Left kidney (tissue), 2 donors: ENCODE results near the gene CDK12. TPM values are rescaled to one million over a fixed set of nuclear protein-coding genes. Genes with fewer than 3 reads are reported as not detected.

Experiments used
- DNase-seq: peaks from one replicate; pipeline ENCODE4 v3.0.0-alpha.2; 2013
- polyA plus RNA-seq: library from polyadenylated mRNA; unstranded; fragments of 120-200 nt; gene quantifications from one replicate; pipeline ENCODE4 v1.2.1, GENCODE V29; 2013; ENCODE audit not compliant: insufficient read length

Gene CDK12
- polyA plus RNA-seq, 1 donor: 77.4 TPM

DNA sequence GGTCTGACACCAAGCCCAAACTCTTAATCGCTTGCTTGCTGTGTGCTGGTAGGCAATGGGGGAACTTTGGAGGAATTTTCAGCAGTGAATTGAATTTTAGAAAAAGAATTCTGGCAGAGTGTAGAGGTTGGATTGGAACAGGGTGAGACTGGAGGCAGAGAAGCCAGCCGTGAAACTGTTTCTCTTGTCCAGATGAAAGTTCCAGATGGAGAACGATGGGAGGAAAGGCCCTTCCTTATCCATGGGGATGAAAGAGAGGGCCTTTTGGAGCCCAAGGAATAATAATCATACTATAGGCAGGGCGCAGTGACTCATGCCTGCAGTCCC is 120.4 kb downstream of the CDK12 start:
- DNase-seq: no peak

DNA sequence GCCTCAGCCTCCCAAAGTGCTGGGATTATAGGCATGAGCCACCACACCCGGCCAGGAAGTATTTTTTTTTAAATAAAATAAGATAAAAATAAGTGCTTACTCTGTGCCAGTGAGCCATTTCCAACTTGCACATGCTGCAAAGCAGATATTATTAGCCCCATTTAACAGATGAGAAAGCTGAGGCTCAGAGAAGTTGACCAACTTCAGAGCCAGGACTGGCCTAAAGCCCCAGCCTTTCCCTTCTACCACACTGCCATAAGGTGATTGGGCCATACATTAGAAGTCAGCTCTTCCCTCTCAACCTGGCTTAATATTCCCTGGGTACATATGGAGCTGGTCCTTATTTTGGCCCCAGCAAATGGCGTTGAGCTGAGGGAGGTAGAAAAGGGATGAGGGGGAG is 121.4 kb downstream of the CDK12 start:
- no peak for DNase-seq

Other genes with a start within 250 kb of the CDK12 start
- gene STAC2, start 235.5 kb upstream of the CDK12 start, polyA plus RNA-seq: 3.5 TPM
- 16.8 TPM for gene FBXL20, start 59.9 kb upstream of the CDK12 start, polyA plus RNA-seq
- gene MED1, start 10.2 kb upstream of the CDK12 start, polyA plus RNA-seq: 58.7 TPM
- 0.08 TPM for gene NEUROD2, start 146.4 kb downstream of the CDK12 start, polyA plus RNA-seq
- 15.2 TPM for gene PPP1R1B, start 165.5 kb downstream of the CDK12 start, polyA plus RNA-seq
- 52.3 TPM for gene STARD3, start 175.7 kb downstream of the CDK12 start, polyA plus RNA-seq
- 1.5 TPM for gene TCAP, start 203.9 kb downstream of the CDK12 start, polyA plus RNA-seq
- gene PNMT, start 207.0 kb downstream of the CDK12 start, polyA plus RNA-seq: 1.7 TPM
- 38.1 TPM for gene PGAP3, start 226.6 kb downstream of the CDK12 start, polyA plus RNA-seq
- 173 TPM for gene ERBB2, start 238.6 kb downstream of the CDK12 start, polyA plus RNA-seq